HepG2 (cell line): Measurements from ENCODE around the gene ABI3BP. TPM values are rescaled to one million over a fixed set of nuclear protein-coding genes. Genes with fewer than 3 reads are reported as not detected.

Source experiments
- ATAC-seq: fragments of 200-7000 bp; cut with Tn5 transposase; 3 replicates; pipeline ENCODE4 v1.9.1; 2020; ENCODE audit warnings: mild to moderate bottlenecking, moderate library complexity
- BruUV-seq: library from RNA; stranded (reverse); fragments of 400-500 nt; replicated peaks from 2 replicates; lab custom pipeline; 2021; lab: Mats Ljungman, UMichigan
- CTCF ChIA-PET: fragments of 300-600 bp; formaldehyde crosslinking; extraction: SDS; loops from one replicate; lab custom pipeline; 2021; ENCODE audit warnings: low total read pairs, inconsistent platforms, low intra/inter-chr PET ratio; lab: Yijun Ruan, JAX
- POLR2A ChIA-PET: fragments of 350-600 bp; sonication (Branson Sonifier 250); formaldehyde crosslinking; loops from one replicate; lab custom pipeline; 2020; ENCODE audit warnings: antibody characterized with exemption, inconsistent platforms; lab: Yijun Ruan, JAX
- DNase-seq: peaks from one replicate; pipeline ENCODE4 v3.0.0-alpha.2; 2015; ENCODE audit warnings: low spot score
- FAIRE-seq: peaks from 3 replicates; lab custom pipeline; 2011; peaks lifted over from hg19 to GRCh38; lab: Jason Lieb, UNC
- H2AFZ ChIP-seq: one replicate; pipeline ENCODE4 v1.6.1; 2011; ENCODE audit warnings: low read length, inconsistent platforms
- H3K27ac ChIP-seq: fragments of 300-600 bp; 3 replicates; pipeline ENCODE4 v1.8.0; 2011; ENCODE audit warnings: mixed run types, mild to moderate bottlenecking, mixed read lengths, low read length, inconsistent platforms; ENCODE audit not compliant: insufficient read depth; ENCODE audit errors: extremely low read length
- H3K27me3 ChIP-seq, 2 experiments: fragments of 200-600 bp in 1 of 2; 2 replicates in 1 of 2; 3 replicates in 1 of 2; pipeline versions ENCODE4 v1.6.0 to v1.8.0; 2011; ENCODE audit warnings: low read length in 2 of 2, mild to moderate bottlenecking in 2 of 2, moderate library complexity in 2 of 2, inconsistent platforms in 1 of 2; ENCODE audit not compliant: insufficient read depth in 2 of 2, control insufficient read depth in 1 of 2
- H3K36me3 ChIP-seq, 2 experiments: fragments of 200-600 bp in 1 of 2; replicated peaks in 1 of 2; 2 replicates in 1 of 2; 3 replicates in 1 of 2; pipeline versions ENCODE4 v1.5.1 to v1.8.0; 2011; ENCODE audit warnings: low read length in 2 of 2, inconsistent platforms in 1 of 2; ENCODE audit not compliant: insufficient read depth in 2 of 2, control insufficient read depth in 1 of 2
- H3K4me1 ChIP-seq: 2 replicates; pipeline ENCODE4 v1.5.1; 2012; ENCODE audit warnings: low read length, inconsistent platforms; ENCODE audit not compliant: insufficient read depth
- H3K4me2 ChIP-seq: 2 replicates; pipeline ENCODE4 v1.6.0; 2011; ENCODE audit warnings: low read depth, low read length, inconsistent platforms
- H3K4me3 ChIP-seq, 3 experiments: fragments of 200-600 bp in 1 of 3; sonication (generic), shearing (Covaris generic) in 1 of 3; replicated peaks in 1 of 3; 2 replicates each; pipeline ENCODE4 v1.5.1; 2011 to 2016; ENCODE audit warnings: low read length in 3 of 3, inconsistent platforms in 2 of 3, low read depth in 2 of 3, mild to moderate bottlenecking in 2 of 3, control low read depth in 1 of 3, mixed read lengths in 1 of 3; ENCODE audit not compliant: insufficient read depth in 1 of 3
- H3K79me2 ChIP-seq: one replicate; pipeline ENCODE4 v1.6.1; 2011; ENCODE audit warnings: low read length, inconsistent platforms; ENCODE audit not compliant: insufficient read depth
- H3K9ac ChIP-seq: 2 replicates; pipeline ENCODE4 v1.6.0; 2011; ENCODE audit warnings: mild to moderate bottlenecking, low read depth, low read length, inconsistent platforms; ENCODE audit not compliant: insufficient read depth
- H3K9me3 ChIP-seq: 2 replicates; pipeline ENCODE4 v1.5.1; 2012; ENCODE audit warnings: mild to moderate bottlenecking, low read length
- H4K20me1 ChIP-seq: 2 replicates; pipeline ENCODE4 v1.6.0; 2011; ENCODE audit warnings: inconsistent platforms, mild to moderate bottlenecking, low read length, moderate library complexity; ENCODE audit not compliant: insufficient read depth
- CHD4 ChIP-seq: fragments of 200-600 bp; sonication (generic); IDR thresholded peaks from 2 replicates; pipeline ENCODE4 v1.7.0; 2017; ENCODE audit warnings: mild to moderate bottlenecking, low read length, borderline replicate concordance
- FOXM1 ChIP-seq: sonication (generic); formaldehyde crosslinking; IDR thresholded peaks from 2 replicates; pipeline ENCODE4 v1.5.0; 2020; ENCODE audit warnings: missing genetic modification reagents
- IKZF4 ChIP-seq: sonication (generic); formaldehyde crosslinking; IDR thresholded peaks from 2 replicates; pipeline ENCODE4 v1.5.1; 2020; ENCODE audit warnings: borderline replicate concordance, mild to moderate bottlenecking, low read depth, missing genetic modification reagents; ENCODE audit errors: not compliant biosample characterization
- MAF1 ChIP-seq: sonication (generic); formaldehyde crosslinking; IDR thresholded peaks from 2 replicates; pipeline ENCODE4 v1.5.0; 2020; ENCODE audit warnings: missing genetic modification reagents, borderline replicate concordance
- NCOA1 ChIP-seq: sonication (generic); formaldehyde crosslinking; IDR thresholded peaks from 2 replicates; pipeline ENCODE4 v1.9.0; 2021; ENCODE audit warnings: missing genetic modification reagents
- POLR2A ChIP-seq, 2 experiments: IDR thresholded peaks; 2 replicates each; pipeline ENCODE4 v1.6.1; 2011; ENCODE audit warnings: low read depth in 2 of 2, low read length in 2 of 2, mild to moderate bottlenecking in 1 of 2, moderate library complexity in 1 of 2; ENCODE audit not compliant: insufficient read depth in 1 of 2
- SIX1 ChIP-seq: sonication (generic); formaldehyde crosslinking; IDR thresholded peaks from 2 replicates; pipeline ENCODE4 v1.4.0; 2020; ENCODE audit warnings: missing genetic modification reagents, borderline replicate concordance
- SYNCRIP ChIP-seq: fragments of 200-400 bp; formaldehyde crosslinking; IDR thresholded peaks from 2 replicates; pipeline ENCODE4 v1.6.1; 2018; ENCODE audit warnings: mild to moderate bottlenecking, low read depth, low read length; ENCODE audit not compliant: insufficient read depth
- ZNF20 ChIP-seq: sonication (generic); formaldehyde crosslinking; IDR thresholded peaks from 2 replicates; pipeline ENCODE4 v1.4.0; 2020; ENCODE audit warnings: mild to moderate bottlenecking, moderate library complexity, missing genetic modification reagents
- ZNF441 ChIP-seq: sonication (generic); formaldehyde crosslinking; IDR thresholded peaks from 2 replicates; pipeline ENCODE4 v1.7.0; 2021; ENCODE audit warnings: missing genetic modification reagents, borderline replicate concordance
- ZSCAN21 ChIP-seq: sonication (generic); formaldehyde crosslinking; IDR thresholded peaks from 2 replicates; pipeline ENCODE4 v1.8.0; 2022; ENCODE audit warnings: mild to moderate bottlenecking, missing genetic modification reagents, moderate library complexity, borderline replicate concordance
- whole genome bisulfite sequencing: methylation state at CpG from one replicate; pipeline ENCODE4 v1.1.6; 2017; ENCODE audit warnings: low lambda C conversion rate; 5-methylcytosine and 5-hydroxymethylcytosine counted together
- in situ Hi-C: cut with HindIII; loops from 2 replicates; pipeline ENCODE4 v1.10.0; 2017; ENCODE audit warnings: low pct_unique_long_range_greater_than_20kb; ENCODE audit not compliant: extremely low pct_ligation_motif_present
- intact Hi-C: fragments of 100-400 bp; cut with micrococcal nuclease; formaldehyde crosslinking; loops from one replicate; pipeline ENCODE4 v1.10.0; 2022; ENCODE audit not compliant: unreplicated experiment
- polyA plus RNA-seq, 8 experiments: library from polyadenylated mRNA; depleted of rRNA in 3 of 8; stranded (reverse) in 7 of 8; unstranded in 1 of 8; fragments of >200 nt; fragmentation: Illumina TruSeq in 4 of 8; extraction: Trizol in 4 of 8; gene quantifications; 2 replicates each; pipeline versions ENCODE4 v1.2.1 to v1.2.3, GENCODE V29; 2011 to 2016; ENCODE audit warnings: low read depth in 4 of 8, missing spikeins in 1 of 8, mixed read lengths in 1 of 8; ENCODE audit not compliant: insufficient read depth in 1 of 8
- total RNA-seq, 5 experiments: library from RNA; depleted of rRNA; stranded (reverse); fragments of >200 nt; fragmentation: Illumina TruSeq; extraction: Trizol; gene quantifications; 2 replicates each; pipeline ENCODE4 v1.2.3, GENCODE V29; 2016; ENCODE audit warnings: low read depth in 1 of 5
- TF ChIP-seq, protein P1 (sequence below): sonication (generic); formaldehyde crosslinking; IDR thresholded peaks from 2 replicates; pipeline ENCODE4 v1.4.0; 2020; ENCODE audit warnings: missing genetic modification reagents, mild to moderate bottlenecking, borderline replicate concordance
- TF ChIP-seq, protein P2 (sequence below): sonication (generic); formaldehyde crosslinking; IDR thresholded peaks from 2 replicates; pipeline ENCODE4 v1.4.0; 2020; ENCODE audit warnings: missing genetic modification reagents
- TF ChIP-seq, protein P3 (sequence below): sonication (generic); formaldehyde crosslinking; IDR thresholded peaks from 2 replicates; pipeline ENCODE4 v1.4.0; 2020; ENCODE audit warnings: missing genetic modification reagents

The ABI3BP gene
- total and polyA plus RNA-seq, 2 of the 13 experiments (the other 11 are each of a cell fraction or from before 2014, with no cell fraction given) = not detected

DNA sequence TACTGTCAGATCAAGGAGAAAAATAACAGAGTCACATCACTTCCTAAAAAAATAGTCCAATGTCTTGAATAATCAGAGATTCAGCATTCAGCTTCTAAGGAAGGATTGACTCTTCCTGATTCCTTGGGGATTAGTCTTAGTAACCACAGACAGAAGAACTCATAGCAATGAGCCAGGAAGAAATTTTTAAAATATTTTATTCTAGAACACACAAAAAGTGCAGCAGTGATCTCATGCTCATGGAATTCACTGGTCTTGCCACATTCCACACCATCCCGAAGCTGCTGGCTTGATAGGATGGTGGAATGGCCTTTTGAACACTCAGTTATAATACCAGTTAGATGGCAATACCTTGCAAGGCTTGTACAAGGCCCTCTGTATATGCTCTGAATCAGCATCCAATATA is 43.0 kb upstream of the ABI3BP start:
- ChIA-PET CTCF (no interaction called here), POLR2A (no interaction called here)
- Histone ChIP-seq H3K9ac (no peak overlapping the region), H3K27me3 (no peaks in the 10 kb centered on the region), H3K9me3 (no peaks in the 10 kb centered on the region), H4K20me1 (no peaks in the 10 kb centered on the region), H3K4me3 (no peak overlapping the region), H3K4me2 (no peak overlapping the region), H3K27ac (no peak overlapping the region), H2AFZ (no peak overlapping the region), H3K79me2 (no peaks in the 10 kb centered on the region), H3K4me1 (no peaks in the 10 kb centered on the region), H3K36me3 (no peaks in the 10 kb centered on the region)
- 0% methylated on average over 1 of the region's 1 CpG for WGBS
- in situ Hi-C loops = no loop called here
- TF ChIP-seq CHD4 = no peak
- TF ChIP-seq, protein P1, sequence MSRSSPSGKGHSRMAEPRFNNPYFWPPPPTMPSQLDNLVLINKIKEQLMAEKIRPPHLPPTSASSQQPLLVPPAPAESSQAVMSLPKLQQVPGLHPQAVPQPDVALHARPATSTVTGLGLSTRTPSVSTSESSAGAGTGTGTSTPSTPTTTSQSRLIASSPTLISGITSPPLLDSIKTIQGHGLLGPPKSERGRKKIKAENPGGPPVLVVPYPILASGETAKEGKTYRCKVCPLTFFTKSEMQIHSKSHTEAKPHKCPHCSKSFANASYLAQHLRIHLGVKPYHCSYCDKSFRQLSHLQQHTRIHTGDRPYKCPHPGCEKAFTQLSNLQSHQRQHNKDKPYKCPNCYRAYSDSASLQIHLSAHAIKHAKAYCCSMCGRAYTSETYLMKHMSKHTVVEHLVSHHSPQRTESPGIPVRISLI (CRISPR knock-in tag) = no peak
- TF ChIP-seq FOXM1 (CRISPR knock-in tag) = no peak
- no TSS peak for BruUV-seq
- intact Hi-C loops = no loop called here
- ATAC-seq (peak; percentile 38; the same call in 1 of the 3 replicates), DNase-seq (peak; percentile 11), FAIRE-seq (no peak)

- in situ Hi-C loops (no loop called here), intact Hi-C loops (no loop called here)
- TF ChIP-seq ZSCAN21 (CRISPR knock-in tag) = no peak
- TF ChIP-seq MAF1 (CRISPR knock-in tag) = no peak
- no peak for TF ChIP-seq SYNCRIP
- TF ChIP-seq, protein P2, sequence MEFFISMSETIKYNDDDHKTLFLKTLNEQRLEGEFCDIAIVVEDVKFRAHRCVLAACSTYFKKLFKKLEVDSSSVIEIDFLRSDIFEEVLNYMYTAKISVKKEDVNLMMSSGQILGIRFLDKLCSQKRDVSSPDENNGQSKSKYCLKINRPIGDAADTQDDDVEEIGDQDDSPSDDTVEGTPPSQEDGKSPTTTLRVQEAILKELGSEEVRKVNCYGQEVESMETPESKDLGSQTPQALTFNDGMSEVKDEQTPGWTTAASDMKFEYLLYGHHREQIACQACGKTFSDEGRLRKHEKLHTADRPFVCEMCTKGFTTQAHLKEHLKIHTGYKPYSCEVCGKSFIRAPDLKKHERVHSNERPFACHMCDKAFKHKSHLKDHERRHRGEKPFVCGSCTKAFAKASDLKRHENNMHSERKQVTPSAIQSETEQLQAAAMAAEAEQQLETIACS (CRISPR knock-in tag) = no peak
- TF ChIP-seq ZNF20 = no peak
- TF ChIP-seq SIX1 (CRISPR knock-in tag) = no peak
- no peak for TF ChIP-seq ZNF441 (CRISPR knock-in tag)
- no peak for TF ChIP-seq POLR2A (IDR thresholded peaks at IDR 0.05; ENCODE audit: insufficient read depth in 1 of 2, low read depth in 2 of 2, low read length in 2 of 2)
- no peak for TF ChIP-seq NCOA1 (CRISPR knock-in tag)
- no peak for TF ChIP-seq IKZF4 (CRISPR knock-in tag)
- TF ChIP-seq, protein P3, sequence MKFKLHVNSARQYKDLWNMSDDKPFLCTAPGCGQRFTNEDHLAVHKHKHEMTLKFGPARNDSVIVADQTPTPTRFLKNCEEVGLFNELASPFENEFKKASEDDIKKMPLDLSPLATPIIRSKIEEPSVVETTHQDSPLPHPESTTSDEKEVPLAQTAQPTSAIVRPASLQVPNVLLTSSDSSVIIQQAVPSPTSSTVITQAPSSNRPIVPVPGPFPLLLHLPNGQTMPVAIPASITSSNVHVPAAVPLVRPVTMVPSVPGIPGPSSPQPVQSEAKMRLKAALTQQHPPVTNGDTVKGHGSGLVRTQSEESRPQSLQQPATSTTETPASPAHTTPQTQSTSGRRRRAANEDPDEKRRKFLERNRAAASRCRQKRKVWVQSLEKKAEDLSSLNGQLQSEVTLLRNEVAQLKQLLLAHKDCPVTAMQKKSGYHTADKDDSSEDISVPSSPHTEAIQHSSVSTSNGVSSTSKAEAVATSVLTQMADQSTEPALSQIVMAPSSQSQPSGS (CRISPR knock-in tag) = no peak
These were observed 34.1 kb upstream of the ABI3BP start for GRCh38 chr3:101027286-101027685.

More at GRCh38 chr3:101027286-101027685, 34.1 kb upstream of the ABI3BP start:
- Histone ChIP-seq H3K27me3 (no peaks in the 10 kb centered on the region), H4K20me1 (no peaks in the 10 kb centered on the region), H3K79me2 (no peaks in the 10 kb centered on the region), H3K4me1 (no peaks in the 10 kb centered on the region), H3K27ac (no peak overlapping the region), H3K9me3 (no peaks in the 10 kb centered on the region), H3K36me3 (no peaks in the 10 kb centered on the region), H3K4me2 (no peak overlapping the region), H2AFZ (no peak overlapping the region), H3K9ac (no peak overlapping the region), H3K4me3 (no peak overlapping the region)
- FAIRE-seq = no peak
- POLR2A ChIA-PET = no interaction called here
- no TSS peak for BruUV-seq
- 19% methylated on average over 4 of the region's 5 CpGs for WGBS
- CTCF ChIA-PET = no interaction called here
- DNase-seq = no peak
- no peak for ATAC-seq
